CMK (cell line): ENCODE measurements around the gene PATJ.
A peak's percentile ranks its signal among the peaks of the same experiment; 100 is the strongest.
"Not testable (repeated sequence)": the region's sequence is repeated elsewhere in the genome, so short reads cannot be mapped to it uniquely, and the experiment has no call there.

Experiments used
- DNase-seq: peaks from one replicate; pipeline ENCODE4 v3.0.0-alpha.2; 2010; ENCODE audit warnings: low read depth

The PATJ gene

GRCh38 chr1:62175568-62176179 lies 433.4 kb downstream of the PATJ start:
- peak; percentile 3 for DNase-seq

GRCh38 chr1:62176597-62177312 lies 434.5 kb downstream of the PATJ start:
- no peak for DNase-seq

GRCh38 chr1:62177621-62178020 lies 435.3 kb downstream of the PATJ start:
- DNase-seq = no peak

- DNase-seq = no peak
Observed at GRCh38 chr1:62178372-62178771, 436.1 kb downstream of the PATJ start.

GRCh38 chr1:62180054-62180453 lies 437.8 kb downstream of the PATJ start:
- DNase-seq = not testable (repeated sequence)

GRCh38 chr1:62180639-62181038 lies 438.4 kb downstream of the PATJ start:
- no peak for DNase-seq

GRCh38 chr1:62181532-62181931 lies 439.3 kb downstream of the PATJ start:
- no peak for DNase-seq

GRCh38 chr1:62182157-62182556 lies 439.9 kb downstream of the PATJ start:
- DNase-seq = not testable (repeated sequence)

- DNase-seq = not testable (repeated sequence)
Observed at GRCh38 chr1:62183164-62184020, 441.1 kb downstream of the PATJ start.

- no peak for DNase-seq
Observed at GRCh38 chr1:62184336-62184735, 442.1 kb downstream of the PATJ start.

- DNase-seq = not testable (repeated sequence)
Observed at GRCh38 chr1:62185233-62185632, 443.0 kb downstream of the PATJ start.

GRCh38 chr1:62185677-62186076 lies 443.4 kb downstream of the PATJ start:
- no peak for DNase-seq

- no peak for DNase-seq
Observed at GRCh38 chr1:62187548-62187947, 445.3 kb downstream of the PATJ start.

GRCh38 chr1:62188111-62188510 lies 445.8 kb downstream of the PATJ start:
- no peak for DNase-seq

GRCh38 chr1:62194651-62195544 lies 452.6 kb downstream of the PATJ start, which contains the start of gene L1TD1:
TSS of gene L1TD1 (plus strand) at chr1:62194849. CDS start at chr1:62206629, 11,780 bp downstream.
- DNase-seq = no peak

- no peak for DNase-seq
Observed at GRCh38 chr1:62196086-62196690, 453.9 kb downstream of the PATJ start.

GRCh38 chr1:62198069-62198780 lies 455.9 kb downstream of the PATJ start:
- no peak for DNase-seq

- DNase-seq = no peak
Observed at GRCh38 chr1:62198781-62199125, 456.5 kb downstream of the PATJ start.

- DNase-seq = no peak
Observed at GRCh38 chr1:62207187-62207586, 464.9 kb downstream of the PATJ start.

GRCh38 chr1:62208087-62208486 lies 465.8 kb downstream of the PATJ start:
- DNase-seq = no peak

GRCh38 chr1:62208970-62209369 lies 466.7 kb downstream of the PATJ start:
- no peak for DNase-seq
